Cardiac atrium fibroblast (primary cell): ENCODE data around the gene ERBB3. TPM values are rescaled to one million over a fixed set of nuclear protein-coding genes. Genes with fewer than 3 reads are reported as not detected.

ENCODE experiments used
- total RNA-seq: library from RNA; depleted of rRNA; stranded (reverse); fragments of >200 nt; gene quantifications from 2 replicates; pipeline ENCODE4 v1.2.3, GENCODE V29; 2015

ERBB3 gene
- not detected in 2 replicates for total RNA-seq

DNA sequence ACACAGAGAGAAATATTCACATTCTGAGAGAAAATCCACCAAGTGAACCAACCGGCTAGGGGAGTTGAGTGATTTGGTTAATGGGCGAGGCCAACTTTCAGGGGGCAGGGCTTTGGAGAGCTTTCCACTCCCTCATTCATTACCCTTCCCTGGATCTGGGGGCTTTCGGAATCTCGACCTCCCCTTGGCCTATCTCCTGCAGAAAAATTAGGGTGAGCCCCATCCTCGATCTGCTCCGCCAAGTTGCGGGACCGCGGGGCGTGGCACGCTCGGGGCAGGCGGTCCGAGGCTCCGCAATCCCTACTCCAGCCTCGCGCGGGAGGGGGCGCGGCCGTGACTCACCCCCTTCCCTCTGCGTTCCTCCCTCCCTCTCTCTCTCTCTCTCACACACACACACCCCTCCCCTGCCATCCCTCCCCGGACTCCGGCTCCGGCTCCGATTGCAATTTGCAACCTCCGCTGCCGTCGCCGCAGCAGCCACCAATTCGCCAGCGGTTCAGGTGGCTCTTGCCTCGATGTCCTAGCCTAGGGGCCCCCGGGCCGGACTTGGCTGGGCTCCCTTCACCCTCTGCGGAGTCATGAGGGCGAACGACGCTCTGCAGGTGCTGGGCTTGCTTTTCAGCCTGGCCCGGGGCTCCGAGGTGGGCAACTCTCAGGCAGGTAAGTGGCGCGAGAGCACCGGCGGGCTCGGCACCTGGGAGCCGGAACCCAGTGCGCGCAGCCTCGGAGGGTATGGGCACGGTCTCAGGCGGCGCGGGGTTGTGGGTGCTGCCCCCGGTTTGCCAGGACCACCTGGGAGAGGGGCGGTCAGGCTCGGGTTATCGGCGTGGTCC is at the start of gene ERBB3:
TSS of gene ERBB3 (plus strand) at position 443 of the 833 bp plus-strand sequence. CDS start at position 579, 136 bp downstream.

GRCh38 chr12:56041552-56042429 is 38.2 kb upstream of the ERBB3 start, which contains the start of gene RPS26:
Gene RPS26, plus strand, starts transcription at chr12:56041918. Its CDS starts 249 bp downstream, at chr12:56042167.

GRCh38 chr12:56104109-56104814 is 24.3 kb downstream of the ERBB3 start, which contains the start of gene PA2G4:
Gene PA2G4, plus strand, starts transcription at chr12:56104559. Its CDS starts 179 bp downstream, at chr12:56104738.

DNA sequence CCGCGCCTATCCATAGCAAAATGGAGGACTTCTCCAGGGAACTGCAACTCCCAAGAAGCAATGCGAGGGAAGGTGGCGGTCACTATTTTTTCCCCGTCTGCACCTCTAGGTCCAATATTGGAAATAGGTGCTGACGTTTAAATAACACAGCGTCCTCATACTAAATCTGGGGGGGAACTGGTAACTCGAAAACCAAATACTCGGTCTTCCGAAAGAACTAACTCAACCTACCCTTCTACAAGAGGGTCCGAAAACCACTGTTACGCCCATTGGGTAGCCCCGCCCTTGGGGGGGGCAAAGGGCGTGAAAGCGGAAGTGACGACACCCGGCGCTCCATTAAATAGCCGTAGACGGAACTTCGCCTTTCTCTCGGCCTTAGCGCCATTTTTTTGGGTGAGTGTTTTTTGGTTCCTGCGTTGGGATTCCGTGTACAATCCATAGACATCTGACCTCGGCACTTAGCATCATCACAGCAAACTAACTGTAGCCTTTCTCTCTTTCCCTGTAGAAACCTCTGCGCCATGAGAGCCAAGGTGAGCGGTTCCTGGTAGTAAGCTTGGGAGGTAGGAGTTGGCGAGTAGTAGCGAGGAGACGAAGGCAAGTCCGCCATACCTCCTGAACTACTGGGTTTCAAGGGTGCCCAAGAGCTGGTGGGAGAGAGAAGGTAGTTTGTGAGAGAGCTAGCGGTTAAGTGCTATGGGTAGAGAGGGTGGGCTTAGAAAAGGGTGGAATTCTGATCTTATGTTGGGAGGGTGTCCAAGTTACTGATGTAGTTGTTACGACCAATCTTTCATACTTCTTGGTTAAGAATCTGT is 36.5 kb downstream of the ERBB3 start, which contains the start of gene RPL41:
TSS of gene RPL41 (plus strand) at position 367 of the 815 bp plus-strand sequence.

GRCh38 chr12:56117778-56118687 is 38.1 kb downstream of the ERBB3 start, which contains the start of gene ZC3H10:
Gene ZC3H10, plus strand, starts transcription at chr12:56118266. Its CDS starts 2,297 bp downstream, at chr12:56120563.

GRCh38 chr12:56127888-56128669 is 48.1 kb downstream of the ERBB3 start, which contains the start of gene ESYT1:
Gene ESYT1, plus strand, starts transcription at chr12:56128267. Its CDS starts 53 bp downstream, at chr12:56128320.

GRCh38 chr12:56152132-56152755 is 72.3 kb downstream of the ERBB3 start, which contains the start of gene MYL6B:
Gene MYL6B, plus strand, starts transcription at chr12:56152587. Its CDS starts 1,332 bp downstream, at chr12:56153919.

Other genes with a start within 250 kb of the ERBB3 start
- gene MMP19, start 237.2 kb upstream of the ERBB3 start, total RNA-seq, result 34.8 and 40.3 TPM in 2 replicates
- 36.5 and 36.8 TPM in 2 replicates for gene PYM1, start 152.3 kb upstream of the ERBB3 start, total RNA-seq
- 22.4 and 34.2 TPM in 2 replicates for gene DGKA, start 149.0 kb upstream of the ERBB3 start, total RNA-seq
- 3.1 and 9.9 TPM in 2 replicates for gene PMEL, start 114.1 kb upstream of the ERBB3 start, total RNA-seq
- gene CDK2, start 113.3 kb upstream of the ERBB3 start, total RNA-seq, result 16.8 and 26.2 TPM in 2 replicates
- 54.9 and 61.6 TPM in 2 replicates for gene RAB5B, start 106.1 kb upstream of the ERBB3 start, total RNA-seq
- gene SUOX, start 82.9 kb upstream of the ERBB3 start, total RNA-seq, result 8.3 and 12.3 TPM in 2 replicates
- 0.90 and 1.1 TPM in 2 replicates for gene IKZF4, start 59.1 kb upstream of the ERBB3 start, total RNA-seq
- gene RPS26, start 38.2 kb upstream of the ERBB3 start, total RNA-seq, result 2,251 and 2,313 TPM in 2 replicates
- 72.4 and 89.7 TPM in 2 replicates for gene PA2G4, start 24.4 kb downstream of the ERBB3 start, total RNA-seq
- 2,694 and 2,773 TPM in 2 replicates for gene RPL41, start 36.5 kb downstream of the ERBB3 start, total RNA-seq
- 1.1 and 1.8 TPM in 2 replicates for gene ZC3H10, start 38.1 kb downstream of the ERBB3 start, total RNA-seq
- gene ESYT1, start 48.1 kb downstream of the ERBB3 start, total RNA-seq, result 185 and 212 TPM in 2 replicates
- gene MYL6B, start 72.4 kb downstream of the ERBB3 start, total RNA-seq, result 66.6 and 114 TPM in 2 replicates
- gene MYL6, start 78.2 kb downstream of the ERBB3 start, total RNA-seq, result 2,267 and 2,694 TPM in 2 replicates
- 28.7 and 50.7 TPM in 2 replicates for gene SMARCC2, start 109.3 kb downstream of the ERBB3 start, total RNA-seq
- gene RNF41, start 141.8 kb downstream of the ERBB3 start, total RNA-seq, result 165 and 167 TPM in 2 replicates
- gene NABP2, start 144.2 kb downstream of the ERBB3 start, total RNA-seq, result 20.9 and 37.1 TPM in 2 replicates
- gene SLC39A5, start 149.9 kb downstream of the ERBB3 start, total RNA-seq, result not detected in 2 replicates
- 28.3 and 41.0 TPM in 2 replicates for gene ANKRD52, start 178.2 kb downstream of the ERBB3 start, total RNA-seq
- 5.6 and 7.3 TPM in 2 replicates for gene COQ10A, start 186.8 kb downstream of the ERBB3 start, total RNA-seq
- 71.7 and 119 TPM in 2 replicates for gene CS, start 220.2 kb downstream of the ERBB3 start, total RNA-seq
- gene CNPY2, start 235.8 kb downstream of the ERBB3 start, total RNA-seq, result 114 and 138 TPM in 2 replicates